ENCODE data around the gene CANT1.

Gene CANT1

GRCh38 chr17:79041723-79042420, 32.3 kb upstream of the CANT1 start:
- no peaks in the 10 kb centered on the region for H3K27me3 ChIP-seq
- no peaks in the 10 kb centered on the region for H3K36me3 ChIP-seq
- no peak for TF ChIP-seq CTCF (IDR thresholded peaks at IDR 0.05; ENCODE audit: low read depth, low read length)
- no peak overlapping the region for H3K4me3 ChIP-seq (ENCODE audit: low read depth, low read length)
- DNase-seq = no peak
- H3K4me1 ChIP-seq = peaks cover 5% of the 10 kb centered on the region
- no peaks in the 10 kb centered on the region for H3K9me3 ChIP-seq

DNA sequence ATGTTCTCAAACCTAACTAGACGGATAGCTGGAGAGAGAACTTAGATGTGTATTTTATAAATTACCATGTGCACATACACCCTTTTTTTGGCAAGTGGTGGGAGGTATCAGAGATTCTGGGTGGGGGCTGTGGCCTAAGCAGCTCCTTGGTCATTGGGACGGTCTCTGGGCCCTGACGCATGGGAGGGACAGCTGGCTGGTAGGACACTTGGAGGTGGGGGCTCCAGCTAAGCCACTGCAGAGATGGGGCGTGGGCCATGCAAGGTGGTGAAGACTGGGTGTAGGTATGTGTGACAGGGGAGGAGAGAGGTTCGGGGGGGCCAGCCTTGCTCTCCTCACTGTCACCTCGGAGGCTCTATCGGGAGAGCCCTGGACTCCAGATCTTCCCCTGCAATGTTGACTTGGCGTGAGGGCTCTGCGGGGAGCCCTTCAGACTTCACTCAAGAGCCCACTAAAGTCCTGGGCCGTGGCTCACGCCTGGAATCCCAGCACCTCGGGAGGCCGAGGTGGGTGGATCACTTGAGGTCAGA, 31.5 kb upstream of the CANT1 start:
- Histone ChIP-seq H3K9me3 (no peaks in the 10 kb centered on the region), H3K4me3 (ENCODE audit: low read depth, low read length) (no peak overlapping the region), H3K4me1 (peaks cover 1% of the 10 kb centered on the region), H3K27me3 (no peaks in the 10 kb centered on the region), H3K36me3 (no peaks in the 10 kb centered on the region)
- no peak for DNase-seq
- no peak for TF ChIP-seq CTCF (IDR thresholded peaks at IDR 0.05; ENCODE audit: low read depth, low read length)

DNA sequence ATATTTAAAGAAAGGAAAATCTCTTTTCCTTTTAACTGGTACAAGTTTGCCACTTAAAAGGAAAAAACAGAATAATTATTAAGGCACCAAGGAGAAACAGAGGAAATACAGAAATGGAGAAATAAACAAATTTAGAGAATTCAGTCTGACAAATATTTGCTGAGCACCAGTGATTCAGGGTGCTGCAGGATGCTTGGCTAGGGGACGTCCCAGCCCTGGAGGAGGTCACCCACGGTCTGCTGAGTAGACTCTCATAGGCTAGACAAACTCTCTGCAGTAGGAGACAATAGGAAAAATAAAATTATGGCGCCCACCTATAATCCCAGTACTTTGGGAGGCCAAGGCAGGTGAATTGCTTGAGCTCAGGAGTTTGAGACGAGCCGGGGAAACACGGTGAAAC, 30.3 kb upstream of the CANT1 start:
- no peak for DNase-seq
- Histone ChIP-seq H3K27me3 (no peaks in the 10 kb centered on the region), H3K4me3 (ENCODE audit: low read depth, low read length) (no peak overlapping the region), H3K36me3 (no peaks in the 10 kb centered on the region), H3K4me1 (no peaks in the 10 kb centered on the region), H3K9me3 (no peaks in the 10 kb centered on the region)
- TF ChIP-seq CTCF (IDR thresholded peaks at IDR 0.05; ENCODE audit: low read depth, low read length) = no peak

GRCh38 chr17:79039171-79039570, 29.6 kb upstream of the CANT1 start:
- Histone ChIP-seq H3K27me3 (no peaks in the 10 kb centered on the region), H3K36me3 (no peaks in the 10 kb centered on the region), H3K9me3 (no peaks in the 10 kb centered on the region), H3K4me3 (ENCODE audit: low read depth, low read length) (no peak overlapping the region), H3K4me1 (no peaks in the 10 kb centered on the region)
- DNase-seq = no peak
- TF ChIP-seq CTCF (IDR thresholded peaks at IDR 0.05; ENCODE audit: low read depth, low read length) = no peak

- no peak for TF ChIP-seq CTCF (IDR thresholded peaks at IDR 0.05; ENCODE audit: low read depth, low read length)
- Histone ChIP-seq H3K27me3 (no peaks in the 10 kb centered on the region), H3K36me3 (no peaks in the 10 kb centered on the region), H3K9me3 (no peaks in the 10 kb centered on the region), H3K4me3 (ENCODE audit: low read depth, low read length) (no peak overlapping the region), H3K4me1 (no peaks in the 10 kb centered on the region)
- DNase-seq = no peak
Measured at GRCh38 chr17:79038545-79039135, 29.1 kb upstream of the CANT1 start.

GRCh38 chr17:79036596-79036995, 27.0 kb upstream of the CANT1 start:
- no peaks in the 10 kb centered on the region for H3K27me3 ChIP-seq
- no peaks in the 10 kb centered on the region for H3K36me3 ChIP-seq
- DNase-seq = no peak
- H3K9me3 ChIP-seq = no peaks in the 10 kb centered on the region
- H3K4me1 ChIP-seq = no peaks in the 10 kb centered on the region
- no peak for TF ChIP-seq CTCF (IDR thresholded peaks at IDR 0.05; ENCODE audit: low read depth, low read length)
- H3K4me3 ChIP-seq (ENCODE audit: low read depth, low read length) = no peak overlapping the region

Measured in BE2C (cell line).